ENCODE measurements around the gene FAIM2.

DNA sequence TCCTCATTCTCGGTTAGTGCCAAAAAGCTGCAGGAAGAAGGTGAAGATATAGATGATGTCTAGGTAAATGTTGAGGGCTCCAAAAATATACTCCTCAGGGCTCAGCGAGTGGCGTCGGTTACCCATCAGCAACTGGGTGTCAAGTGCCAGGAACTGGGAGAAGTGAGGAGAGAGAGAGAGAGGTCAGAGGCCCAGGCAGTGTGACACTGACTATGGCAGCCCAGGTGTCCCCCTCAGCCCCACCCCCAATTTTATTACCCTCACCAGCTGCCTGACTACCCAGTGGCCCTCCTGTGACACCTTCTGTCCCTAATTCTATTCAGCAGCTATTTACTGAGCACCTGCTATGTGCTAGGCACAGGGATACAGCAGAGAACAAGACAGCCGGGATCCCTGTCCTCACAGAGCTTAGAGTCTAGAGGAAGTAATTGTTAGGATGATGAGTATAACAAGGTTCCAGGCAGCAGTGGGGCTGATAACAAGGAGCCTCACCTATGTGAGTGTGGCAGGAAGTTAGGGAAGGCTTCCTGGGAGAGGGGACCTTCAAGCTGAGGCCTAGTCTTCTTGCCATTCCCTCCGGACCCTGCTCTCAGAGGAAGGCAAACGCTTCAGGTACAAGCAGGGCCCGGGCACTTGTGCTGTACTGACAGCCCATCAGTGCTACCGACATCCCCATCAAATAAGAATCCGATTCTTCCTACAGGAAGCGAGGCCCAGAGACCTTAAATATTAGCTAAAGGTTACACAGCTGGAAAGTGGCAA, 33.0 kb downstream of the FAIM2 start:
- no peak for TF ChIP-seq FOSL1 (tag; conservative IDR thresholded peaks at IDR 0.05)
- TF ChIP-seq CTCF (IDR thresholded peaks at IDR 0.05 in 2 of 3, conservative IDR thresholded peaks at IDR 0.05 in 1 of 3; ENCODE audit: insufficient read depth in 2 of 3, low read depth in 1 of 3, low read length in 3 of 3): no peak
- TF ChIP-seq CBX3 (IDR thresholded peaks at IDR 0.05; ENCODE audit: borderline replicate concordance in 1 of 2, low read length in 2 of 2): no peak
- TF ChIP-seq POLR2A (conservative IDR thresholded peaks at IDR 0.05): no peak
- TF ChIP-seq SRSF3 (IDR thresholded peaks at IDR 0.05; ENCODE audit: insufficient read depth, low read length): no peak
- no peak for TF ChIP-seq SAP30 (IDR thresholded peaks at IDR 0.05; ENCODE audit: borderline replicate concordance, insufficient read depth, low read depth, low read length, poor library complexity, severe bottlenecking)
- TF ChIP-seq TRIM28 (IDR thresholded peaks at IDR 0.05): no peak
- TF ChIP-seq CEBPB (tag; IDR thresholded peaks at IDR 0.05): no peak
- no peak for TF ChIP-seq TEAD2 (tag; IDR thresholded peaks at IDR 0.05)
- no peak for TF ChIP-seq FOS (IDR thresholded peaks at IDR 0.05; ENCODE audit: extremely low read depth, insufficient read length)
- no peak for TF ChIP-seq TEAD4 (IDR thresholded peaks at IDR 0.05; ENCODE audit: low read length)
- no peak for TF ChIP-seq TEAD4 (CRISPR knock-in tag; IDR thresholded peaks at IDR 0.05; ENCODE audit: borderline replicate concordance)
